NCI-H460 (cell line): Measurements from ENCODE around the gene ENC1. TPM values are rescaled to one million over a fixed set of nuclear protein-coding genes. Genes with fewer than 3 reads are reported as not detected.

Experiments
- DNase-seq: peaks from one replicate; pipeline ENCODE4 v3.0.0-alpha.2; 2016; ENCODE audit warnings: low read depth; ENCODE audit errors: extremely low read depth
- total RNA-seq: library from RNA; depleted of rRNA; stranded (reverse); fragments of >200 nt; shearing (Covaris generic); gene quantifications from 2 replicates; pipeline ENCODE4 v1.2.3, GENCODE V29; 2014; rRNA removed

ENC1 gene
- total RNA-seq, 1 experiment from 2014 or later: 76.9 TPM

DNA sequence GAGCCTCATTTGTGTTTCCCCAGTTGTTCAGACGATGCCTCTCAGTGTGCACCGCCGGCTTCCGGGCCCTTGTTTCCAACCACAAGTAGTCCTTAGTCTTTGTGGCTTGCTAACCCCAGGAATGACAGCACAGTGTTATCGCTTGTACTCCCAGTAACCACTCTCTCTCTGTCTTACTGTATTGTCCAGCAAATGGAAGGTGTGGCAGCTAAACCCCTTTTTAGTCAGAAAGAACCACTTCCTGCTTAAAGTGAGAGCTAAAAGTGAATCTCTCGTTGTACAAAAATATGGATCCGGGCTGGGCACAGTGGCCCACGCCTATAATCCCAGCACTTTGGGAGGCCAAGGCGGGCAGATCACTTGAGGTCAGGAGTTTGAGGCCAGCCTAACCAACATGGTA is 61.3 kb downstream of the ENC1 start:
- no peak for DNase-seq

DNA sequence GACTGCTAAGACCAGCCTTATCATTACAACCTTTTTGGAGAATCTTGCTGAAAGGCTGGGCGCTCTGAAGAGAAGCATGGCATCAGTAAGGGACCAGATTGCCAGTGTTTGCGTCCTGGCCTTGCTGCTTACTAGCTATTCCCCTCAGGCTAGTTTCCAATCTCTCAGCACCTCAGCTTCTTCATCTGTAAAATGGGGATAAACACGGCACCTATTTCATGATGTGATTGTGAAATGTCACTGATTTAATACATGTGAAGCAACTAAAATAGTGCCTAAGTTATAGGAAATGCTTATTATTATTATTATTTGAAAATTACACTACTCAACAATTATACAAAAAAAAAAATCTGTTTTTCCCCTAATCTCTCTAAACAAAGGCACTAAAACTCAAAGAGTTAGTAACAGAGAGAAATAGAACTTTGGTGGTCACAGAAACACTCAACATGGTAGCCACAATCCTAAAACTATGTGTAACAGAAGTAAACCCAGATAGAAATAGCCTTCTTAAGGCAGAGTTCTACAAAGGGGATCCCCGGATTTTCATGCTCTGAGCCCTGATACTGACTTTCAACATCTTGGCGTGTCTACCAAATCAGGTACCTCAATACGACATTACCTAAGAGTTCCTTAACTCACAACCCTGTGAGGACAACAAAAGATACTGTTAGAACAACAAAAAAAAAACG is 62.0 kb downstream of the ENC1 start:
- DNase-seq: no peak

Other genes starting within 250 kb of the ENC1 start
- 294 and 304 TPM in 2 replicates for gene HEXB, start 44.5 kb upstream of the ENC1 start, total RNA-seq
- 40.2 and 51.9 TPM in 2 replicates for gene GFM2, start 126.4 kb upstream of the ENC1 start, total RNA-seq
- 160 and 174 TPM in 2 replicates for gene NSA2, start 126.5 kb upstream of the ENC1 start, total RNA-seq
- gene FAM169A, start 225.7 kb upstream of the ENC1 start, total RNA-seq: 15.8 and 18.5 TPM in 2 replicates